PC-9 (cell line): ENCODE measurements around the gene PLD5. TPM values are rescaled to one million over a fixed set of nuclear protein-coding genes. Genes with fewer than 3 reads are reported as not detected.

ENCODE experiments used
- BruUV-seq: library from RNA; stranded (reverse); fragments of 400-500 nt; replicated peaks from 2 replicates; lab custom pipeline; 2021; lab: Mats Ljungman, UMichigan
- CTCF ChIA-PET: fragments of 300-600 bp; sonication (Branson Sonifier 250); formaldehyde crosslinking; loops from one replicate; lab custom pipeline; 2022; ENCODE audit warnings: antibody characterized with exemption; lab: Charles Lee
- POLR2A ChIA-PET: fragments of 300-600 bp; sonication (Branson Sonifier 250); formaldehyde crosslinking; loops from one replicate; lab custom pipeline; 2022; ENCODE audit warnings: antibody characterized with exemption; ENCODE audit not compliant: unreplicated experiment; lab: Charles Lee
- DNase-seq, 2 experiments: peaks; one replicate each; pipeline versions ENCODE4 v3.0.0 to v3.0.0-alpha.2; 2015 to 2022; ENCODE audit warnings: mixed read lengths in 1 of 2
- H2AFZ ChIP-seq: fragments of 200-600 bp; sonication (generic); 2 replicates; pipeline ENCODE4 v1.8.1; 2017; ENCODE audit warnings: antibody characterized with exemption
- H3F3A ChIP-seq: fragments of 200-600 bp; sonication (generic); 2 replicates; pipeline ENCODE4 v1.8.1; 2017; ENCODE audit warnings: antibody characterized with exemption, mild to moderate bottlenecking, low read depth; ENCODE audit not compliant: insufficient read depth
- H3K27ac ChIP-seq: fragments of 200-600 bp; sonication (generic); 2 replicates; pipeline ENCODE4 v1.6.1; 2016; ENCODE audit warnings: mixed run types
- H3K27me3 ChIP-seq: fragments of 200-600 bp; sonication (generic); 2 replicates; pipeline ENCODE4 v1.6.1; 2016; ENCODE audit warnings: low read depth, mixed run types; ENCODE audit not compliant: insufficient read depth
- H3K36me3 ChIP-seq: fragments of 200-600 bp; sonication (generic); 2 replicates; pipeline ENCODE4 v1.6.1; 2016; ENCODE audit warnings: low read depth, mixed run types
- H3K4me1 ChIP-seq: fragments of 200-600 bp; sonication (generic); replicated peaks from 2 replicates; pipeline ENCODE4 v1.6.1; 2016; ENCODE audit warnings: mixed run types; ENCODE audit not compliant: insufficient read depth
- H3K4me2 ChIP-seq: fragments of 200-600 bp; sonication (generic); 2 replicates; pipeline ENCODE4 v1.6.1; 2017; ENCODE audit warnings: mixed run types
- H3K4me3 ChIP-seq: fragments of 200-600 bp; sonication (generic); 2 replicates; pipeline ENCODE4 v1.6.1; 2016; ENCODE audit warnings: mixed run types
- H3K79me2 ChIP-seq: fragments of 200-600 bp; sonication (generic); 2 replicates; pipeline ENCODE4 v1.6.1; 2017; ENCODE audit warnings: low read depth, mixed run types
- H3K9me2 ChIP-seq: fragments of 200-600 bp; sonication (generic); 2 replicates; pipeline ENCODE4 v1.8.1; 2017; ENCODE audit warnings: mild to moderate bottlenecking; ENCODE audit not compliant: insufficient read depth
- H3K9me3 ChIP-seq: fragments of 200-600 bp; sonication (generic); 2 replicates; pipeline ENCODE4 v1.8.1; 2016; ENCODE audit warnings: low read depth; ENCODE audit not compliant: insufficient read depth
- H4K20me1 ChIP-seq: fragments of 200-600 bp; sonication (generic); 2 replicates; pipeline ENCODE4 v1.8.1; 2017; ENCODE audit not compliant: insufficient read depth
- CTCF ChIP-seq: fragments of 200-600 bp; sonication (generic); conservative IDR thresholded peaks from 2 replicates; pipeline ENCODE4 v1.6.1; 2017; ENCODE audit warnings: mixed run types, antibody characterized with exemption, mild to moderate bottlenecking, moderate library complexity
- EZH2 ChIP-seq: fragments of 200-600 bp; sonication (generic); IDR thresholded peaks from 2 replicates; pipeline ENCODE4 v1.8.0; 2017; ENCODE audit warnings: antibody characterized with exemption, low read depth
- intact Hi-C: fragments of 100-400 bp; cut with micrococcal nuclease; formaldehyde crosslinking; loops from one replicate; pipeline ENCODE4 v1.10.0; 2022; ENCODE audit not compliant: unreplicated experiment
- total RNA-seq: library from RNA; stranded (reverse); gene quantifications from 2 replicates; pipeline ENCODE4 v1.2.3, GENCODE V29; 2021

PLD5 gene
- total RNA-seq, 1 experiment from 2014 or later, result not detected

GRCh38 chr1:242432491-242433095 lies 91.9 kb downstream of the PLD5 start:
- H3K27ac ChIP-seq, result no peak overlapping the region
- H4K20me1 ChIP-seq, result no peaks in the 10 kb centered on the region; the same call in 1 of the 2 replicates
- no peak overlapping the region for H3K4me2 ChIP-seq
- POLR2A ChIA-PET, result no interaction called here
- no peaks in the 10 kb centered on the region for H3K9me2 ChIP-seq
- H2AFZ ChIP-seq, result no peak overlapping the region
- H3K27me3 ChIP-seq, result no peaks in the 10 kb centered on the region; the same call in 1 of the 2 replicates
- no peak overlapping the region for H3K4me3 ChIP-seq
- H3F3A ChIP-seq, result no peaks in the 10 kb centered on the region
- CTCF ChIA-PET, result no interaction called here
- H3K4me1 ChIP-seq, result no peaks in the 10 kb centered on the region
- H3K9me3 ChIP-seq, result no peaks in the 10 kb centered on the region
- intact Hi-C loops, result no loop called here
- H3K36me3 ChIP-seq, result no peaks in the 10 kb centered on the region
- no peak for TF ChIP-seq EZH2
- no peak for TF ChIP-seq CTCF
- DNase-seq, result no peak
- no peaks in the 10 kb centered on the region for H3K79me2 ChIP-seq
- no TSS peak for BruUV-seq

GRCh38 chr1:242431786-242432185 lies 92.7 kb downstream of the PLD5 start:
- POLR2A ChIA-PET, result no interaction called here
- CTCF ChIA-PET, result no interaction called here

GRCh38 chr1:242430956-242431355 lies 93.5 kb downstream of the PLD5 start:
- Histone ChIP-seq H3K4me2 (no peak overlapping the region), H3K36me3 (no peaks in the 10 kb centered on the region), H2AFZ (no peak overlapping the region), H3F3A (no peaks in the 10 kb centered on the region), H4K20me1 (no peaks in the 10 kb centered on the region), H3K9me3 (no peaks in the 10 kb centered on the region), H3K4me1 (no peaks in the 10 kb centered on the region), H3K9me2 (no peaks in the 10 kb centered on the region), H3K79me2 (no peaks in the 10 kb centered on the region), H3K4me3 (no peak overlapping the region), H3K27me3 (no peaks in the 10 kb centered on the region; the same call in 1 of the 2 replicates), H3K27ac (no peak overlapping the region)
- ChIA-PET CTCF (no interaction called here), POLR2A (no interaction called here)
- no peak for DNase-seq
- TF ChIP-seq CTCF, result no peak
- TF ChIP-seq EZH2, result no peak
- BruUV-seq, result no TSS peak
- intact Hi-C loops, result no loop called here

More at GRCh38 chr1:242431786-242432185, 92.7 kb downstream of the PLD5 start:
- no peaks in the 10 kb centered on the region for H3K9me2 ChIP-seq
- H3K4me2 ChIP-seq, result no peak overlapping the region
- BruUV-seq, result no TSS peak
- no peaks in the 10 kb centered on the region for H3K79me2 ChIP-seq
- TF ChIP-seq CTCF (no peak), EZH2 (no peak)
- H2AFZ ChIP-seq, result no peak overlapping the region
- no peaks in the 10 kb centered on the region for H3K9me3 ChIP-seq
- H3K27me3 ChIP-seq, result no peaks in the 10 kb centered on the region; the same call in 1 of the 2 replicates
- H3K27ac ChIP-seq, result no peak overlapping the region
- H3F3A ChIP-seq, result no peaks in the 10 kb centered on the region
- no peaks in the 10 kb centered on the region; the same call in 1 of the 2 replicates for H4K20me1 ChIP-seq
- H3K4me1 ChIP-seq, result no peaks in the 10 kb centered on the region
- H3K4me3 ChIP-seq, result no peak overlapping the region
- no peak for DNase-seq
- no peaks in the 10 kb centered on the region for H3K36me3 ChIP-seq
- intact Hi-C loops, result no loop called here
